IPS-11a (cell line): ENCODE results near the gene UBE2M.
A peak's percentile ranks its signal among the peaks of the same experiment; 100 is the strongest.
"Not testable (repeated sequence)": the region's sequence is repeated elsewhere in the genome, so short reads cannot be mapped to it uniquely, and the experiment has no call there.

Source experiments
- H3K4me3 ChIP-seq: one replicate; pipeline ENCODE4 v1.5.1; 2013; ENCODE audit warnings: low read depth, low read length, control low read depth

UBE2M gene

GRCh38 chr19:58558066-58558622 is at the start of gene UBE2M:
Gene UBE2M, minus strand, starts transcription at chr19:58558611. Its CDS starts 230 bp downstream, at chr19:58558381.
- H3K4me3 ChIP-seq, result peak within 1 kb of the TSS; percentile 60

- not testable (repeated sequence) for H3K4me3 ChIP-seq
These were observed 48.8 kb upstream of the UBE2M start for GRCh38 chr19:58607213-58607612.

- not testable (repeated sequence) for H3K4me3 ChIP-seq
These were observed 48.0 kb upstream of the UBE2M start for GRCh38 chr19:58606251-58606896.

- no peak overlapping the region for H3K4me3 ChIP-seq
These were observed 27.8 kb upstream of the UBE2M start for GRCh38 chr19:58586133-58586765.

- no peak overlapping the region for H3K4me3 ChIP-seq
These were observed 27.2 kb upstream of the UBE2M start for GRCh38 chr19:58585442-58586132.

GRCh38 chr19:58584498-58585441 is 26.4 kb upstream of the UBE2M start:
- no peak overlapping the region for H3K4me3 ChIP-seq

- no peak overlapping the region for H3K4me3 ChIP-seq
These were observed 24.6 kb upstream of the UBE2M start for GRCh38 chr19:58582985-58583384.

GRCh38 chr19:58581227-58582141 is 23.1 kb upstream of the UBE2M start:
- no peak overlapping the region for H3K4me3 ChIP-seq

- no peak overlapping the region for H3K4me3 ChIP-seq
These were observed 21.2 kb upstream of the UBE2M start for GRCh38 chr19:58579473-58580142.

- H3K4me3 ChIP-seq, result no peak overlapping the region
These were observed 19.9 kb upstream of the UBE2M start for GRCh38 chr19:58578012-58578925.

GRCh38 chr19:58577581-58577980 is 19.2 kb upstream of the UBE2M start:
- H3K4me3 ChIP-seq, result not testable (repeated sequence)

GRCh38 chr19:58575183-58576041 is 17.0 kb upstream of the UBE2M start:
- H3K4me3 ChIP-seq, result peak overlapping the region; percentile 75

- peak overlapping the region; percentile 45 for H3K4me3 ChIP-seq
These were observed 15.3 kb upstream of the UBE2M start for GRCh38 chr19:58573658-58574164.

- peak within 1 kb of the TSS; percentile 84 for H3K4me3 ChIP-seq
These were observed 14.6 kb upstream of the UBE2M start, which contains the start of gene MZF1 for GRCh38 chr19:58572818-58573657. Gene MZF1, minus strand, starts transcription at chr19:58573335. Its CDS starts 1,946 bp downstream, at chr19:58571389.

GRCh38 chr19:58572026-58572817 is 13.8 kb upstream of the UBE2M start:
- peak overlapping the region; percentile 36 for H3K4me3 ChIP-seq
